H1 (cell line): ENCODE data around the gene RGS13. TPM values are rescaled to one million over a fixed set of nuclear protein-coding genes. Genes with fewer than 3 reads are reported as not detected.

Experiments
- CTCF ChIA-PET: fragments of 300-600 bp; sonication (Branson Sonifier 250); formaldehyde crosslinking; loops from one replicate; lab custom pipeline; 2021; ENCODE audit not compliant: partially characterized antibody; lab: Charles Lee
- POLR2A ChIA-PET: fragments of 300-600 bp; sonication (Branson Sonifier 250); formaldehyde crosslinking; loops from one replicate; lab custom pipeline; 2021; ENCODE audit warnings: inconsistent platforms; ENCODE audit not compliant: partially characterized antibody; lab: Charles Lee
- DNase-seq, 2 experiments: peaks; one replicate each; pipeline versions ENCODE4 v3.0.0 to v3.0.0-alpha.2; 2010 to 2022; ENCODE audit warnings: low spot score in 2 of 2, low read depth in 1 of 2, mixed read lengths in 1 of 2
- FAIRE-seq: peaks from 2 replicates; lab custom pipeline; 2011; peaks lifted over from hg19 to GRCh38; lab: Jason Lieb, UNC
- H2AFZ ChIP-seq: 2 replicates; pipeline ENCODE4 v1.8.1; 2012; ENCODE audit warnings: low read length, inconsistent platforms
- H2AK5ac ChIP-seq: 2 replicates; pipeline ENCODE4 v1.6.1; 2013; ENCODE audit warnings: low read depth, low read length
- H2BK120ac ChIP-seq: replicated peaks from 2 replicates; pipeline ENCODE3; 2013; ENCODE audit warnings: low read depth, low read length, inconsistent platforms
- H2BK12ac ChIP-seq: 2 replicates; pipeline ENCODE4 v1.6.1; 2013; ENCODE audit warnings: low read depth, low read length
- H2BK15ac ChIP-seq: 2 replicates; pipeline ENCODE4 v1.6.1; 2013; ENCODE audit warnings: low read length
- H2BK20ac ChIP-seq: 2 replicates; pipeline ENCODE4 v1.6.1; 2013; ENCODE audit warnings: low read length
- H2BK5ac ChIP-seq: 2 replicates; pipeline ENCODE4 v1.6.1; 2013; ENCODE audit warnings: low read depth, low read length
- H3K14ac ChIP-seq: 2 replicates; pipeline ENCODE4 v1.6.1; 2013; ENCODE audit warnings: inconsistent platforms; ENCODE audit not compliant: insufficient read length
- H3K18ac ChIP-seq: 2 replicates; pipeline ENCODE4 v1.6.1; 2013; ENCODE audit warnings: low read length; ENCODE audit errors: extremely low read depth
- H3K23ac ChIP-seq: 2 replicates; pipeline ENCODE4 v1.6.1; 2013; ENCODE audit warnings: inconsistent platforms; ENCODE audit not compliant: insufficient read length
- H3K23me2 ChIP-seq: 2 replicates; pipeline ENCODE4 v1.6.1; 2013; ENCODE audit warnings: low read depth, low read length
- H3K27ac ChIP-seq: 2 replicates; pipeline ENCODE4 v1.6.1; 2011; ENCODE audit warnings: low read depth, low read length, inconsistent platforms
- H3K27me3 ChIP-seq, 4 experiments: replicated peaks in 1 of 4; 1 replicate in 1 of 4; 2 replicates in 3 of 4; pipeline versions ENCODE4 v1.6.1 to v1.8.1; 2011 to 2013; ENCODE audit warnings: low read length in 3 of 4, mild to moderate bottlenecking in 3 of 4, inconsistent platforms in 2 of 4, mixed read lengths in 2 of 4, moderate library complexity in 1 of 4; ENCODE audit not compliant: control insufficient read depth in 3 of 4, insufficient read depth in 3 of 4; ENCODE audit errors: extremely low read depth in 1 of 4
- H3K36me3 ChIP-seq, 4 experiments: 2 replicates each; pipeline versions ENCODE4 v1.6.1 to v1.8.1; 2011 to 2013; ENCODE audit warnings: mild to moderate bottlenecking in 4 of 4, low read length in 3 of 4, moderate library complexity in 2 of 4, control low read depth in 1 of 4, inconsistent platforms in 1 of 4; ENCODE audit not compliant: insufficient read depth in 4 of 4, control insufficient read depth in 2 of 4
- H3K4ac ChIP-seq: replicated peaks from 2 replicates; pipeline ENCODE3; 2013; ENCODE audit warnings: low read length, low read depth, mixed read lengths, inconsistent platforms; ENCODE audit not compliant: insufficient read length
- H3K4me1 ChIP-seq, 4 experiments: replicated peaks in 1 of 4; 1 replicate in 1 of 4; 2 replicates in 3 of 4; pipeline versions ENCODE4 v1.6.1 to v1.8.1; 2011 to 2013; ENCODE audit warnings: low read length in 3 of 4, inconsistent platforms in 2 of 4, mixed read lengths in 1 of 4; ENCODE audit not compliant: insufficient read depth in 4 of 4, control insufficient read depth in 3 of 4
- H3K4me2 ChIP-seq, 2 experiments: 2 replicates each; pipeline versions ENCODE4 v1.6.1 to v1.8.1; 2011 to 2013; ENCODE audit warnings: low read depth in 2 of 2, low read length in 2 of 2, control low read depth in 1 of 2, inconsistent platforms in 1 of 2, mild to moderate bottlenecking in 1 of 2; ENCODE audit not compliant: insufficient read depth in 1 of 2
- H3K4me3 ChIP-seq, 4 experiments: fragments of 200-600, 300-600 bp in 1 of 4; sonication (generic), shearing (Covaris generic), sonication (Bioruptor Twin) in 1 of 4; 2 replicates each; pipeline versions ENCODE4 v1.5.1 to v1.8.1; 2011 to 2016; ENCODE audit warnings: low read length in 4 of 4, low read depth in 3 of 4, control low read depth in 2 of 4, inconsistent platforms in 2 of 4, mild to moderate bottlenecking in 2 of 4, mixed read lengths in 1 of 4, moderate library complexity in 1 of 4; ENCODE audit not compliant: insufficient read depth in 2 of 4; ENCODE audit errors: extremely low read depth in 1 of 4
- H3K56ac ChIP-seq: replicated peaks from 2 replicates; pipeline ENCODE3; 2013; ENCODE audit warnings: low read depth, mild to moderate bottlenecking, mixed read lengths, low read length, inconsistent platforms; ENCODE audit not compliant: insufficient read length
- H3K79me1 ChIP-seq: 2 replicates; pipeline ENCODE4 v1.6.1; 2013; ENCODE audit warnings: low read depth, low read length, control low read depth
- H3K79me2 ChIP-seq, 2 experiments: 2 replicates each; pipeline versions ENCODE4 v1.6.1 to v1.8.1; 2012 to 2013; ENCODE audit warnings: low read length in 2 of 2, mild to moderate bottlenecking in 2 of 2, inconsistent platforms in 1 of 2; ENCODE audit not compliant: insufficient read depth in 2 of 2, control insufficient read depth in 1 of 2
- H3K9ac ChIP-seq, 4 experiments: replicated peaks in 1 of 4; 1 replicate in 1 of 4; 2 replicates in 3 of 4; pipeline versions ENCODE4 v1.6.1 to v1.8.1; 2011 to 2013; ENCODE audit warnings: low read depth in 3 of 4, low read length in 3 of 4, control low read depth in 2 of 4, mild to moderate bottlenecking in 2 of 4, moderate library complexity in 2 of 4, inconsistent platforms in 1 of 4; ENCODE audit errors: extremely low read depth in 1 of 4
- H3K9me3 ChIP-seq, 2 experiments: 2 replicates each; pipeline versions ENCODE4 v1.6.1 to v1.8.1; 2012 to 2013; ENCODE audit warnings: mild to moderate bottlenecking in 2 of 2, moderate library complexity in 2 of 2, control low read depth in 1 of 2, inconsistent platforms in 1 of 2, low read depth in 1 of 2, low read length in 1 of 2, mixed read lengths in 1 of 2; ENCODE audit not compliant: insufficient read depth in 2 of 2
- H4K20me1 ChIP-seq, 2 experiments: replicated peaks in 1 of 2; 2 replicates each; pipeline versions ENCODE3 to v1.8.1; 2011 to 2013; ENCODE audit warnings: inconsistent platforms in 2 of 2, low read length in 2 of 2, mild to moderate bottlenecking in 1 of 2; ENCODE audit not compliant: insufficient read depth in 2 of 2, control insufficient read depth in 1 of 2
- H4K5ac ChIP-seq: 2 replicates; pipeline ENCODE4 v1.6.1; 2013; ENCODE audit warnings: low read length, low read depth, mixed read lengths, inconsistent platforms; ENCODE audit not compliant: insufficient read length
- H4K8ac ChIP-seq: 2 replicates; pipeline ENCODE4 v1.8.0; 2013; ENCODE audit warnings: mild to moderate bottlenecking, moderate library complexity, low read length, inconsistent platforms; ENCODE audit not compliant: insufficient read depth; ENCODE audit errors: extremely low read depth
- H4K91ac ChIP-seq: replicated peaks from 2 replicates; pipeline ENCODE3; 2013; ENCODE audit warnings: low read length, mixed read lengths, inconsistent platforms; ENCODE audit not compliant: insufficient read length
- KDM1A ChIP-seq: fragments of 200-600, 300-600 bp; sonication (generic); IDR thresholded peaks from 2 replicates; pipeline ENCODE4 v1.7.1; 2016; ENCODE audit warnings: mild to moderate bottlenecking, low read length, borderline replicate concordance
- RXRA ChIP-seq: IDR thresholded peaks from 2 replicates; pipeline ENCODE4 v1.6.1; 2011; ENCODE audit warnings: low read depth, mild to moderate bottlenecking, low read length, moderate library complexity; ENCODE audit not compliant: insufficient read depth
- WGBS, 2 experiments: shearing (Covaris generic) in 1 of 2; methylation state at CpG; one replicate each; pipeline versions ENCODE4 v1.1.6 to v1.1.7; 2013 to 2015; ENCODE audit warnings: low lambda C conversion rate in 2 of 2, mixed read lengths in 2 of 2, inconsistent platforms in 1 of 2, low coverage in 1 of 2, missing lambda C conversion rate in 1 of 2; ENCODE audit not compliant: insufficient replicate concordance in 2 of 2, insufficient coverage in 1 of 2, insufficient read length in 1 of 2; ENCODE audit errors: extremely low coverage in 1 of 2, missing lambda C conversion rate in 1 of 2; 5-methylcytosine and 5-hydroxymethylcytosine counted together
- polyA plus RNA-seq, 7 experiments: library from polyadenylated mRNA; depleted of rRNA in 3 of 7; stranded (reverse) in 5 of 7; unstranded in 2 of 7; fragments of >200 nt in 5 of 7; fragments of 200-250 nt in 2 of 7; gene quantifications; 1 replicate in 5 of 7; 2 replicates in 1 of 7; 4 replicates in 1 of 7; pipeline versions ENCODE4 v1.2.1 to v1.2.3, GENCODE V29; 2011 to 2013; ENCODE audit warnings: missing spikeins in 2 of 7, mixed read lengths in 2 of 7
- total RNA-seq: library from RNA; stranded (reverse); fragmentation: NEBNext Ultra II Directional; extraction: Animal tissue kit (Norgen Biotek cat#: 25700); gene quantifications from 2 replicates; pipeline ENCODE4 v1.2.1, GENCODE V29; 2021

Gene RGS13
- total and polyA plus RNA-seq, 2 of the 8 experiments (the other 6 are each of a cell fraction or from before 2014, with no cell fraction given) = not detected

GRCh38 chr1:192589813-192590212, 46.1 kb upstream of the RGS13 start:
- ChIA-PET CTCF (interaction anchor here (1.4 kb wide), 1 partner anchor 11 kb away, joined by 4 read pairs; no protein-coding TSS in a partner anchor), POLR2A (no interaction called here)
- H2AFZ ChIP-seq = no peak overlapping the region
- 81% methylated on average over 3 of the region's 3 CpGs; no CpG with 5 or more reads in 1 of the 2 experiments for WGBS, 2 experiments
- no peak overlapping the region for H3K23ac ChIP-seq
- TF ChIP-seq RXRA (no peak), KDM1A (no peak)
- no peaks in the 10 kb centered on the region for H3K23me2 ChIP-seq
- DNase-seq (no peak), FAIRE-seq (no peak)
- no peak overlapping the region for H4K91ac ChIP-seq
- H3K27ac ChIP-seq = no peak overlapping the region
- H3K4me3 ChIP-seq = no peak overlapping the region
- no peak overlapping the region for H3K56ac ChIP-seq
- no peak overlapping the region for H2BK15ac ChIP-seq
- no peak overlapping the region for H2BK5ac ChIP-seq
- no peak overlapping the region for H4K8ac ChIP-seq
- H2AK5ac ChIP-seq = no peak overlapping the region
- H3K18ac ChIP-seq = no peak overlapping the region
- H3K4ac ChIP-seq = no peak overlapping the region
- H3K4me2 ChIP-seq = no peak overlapping the region
- H4K5ac ChIP-seq = no peak overlapping the region
- no peaks in the 10 kb centered on the region for H3K9me3 ChIP-seq
- H3K27me3 ChIP-seq = no peaks in the 10 kb centered on the region
- H2BK120ac ChIP-seq = no peak overlapping the region
- no peak overlapping the region for H2BK12ac ChIP-seq
- no peak overlapping the region for H3K9ac ChIP-seq
- H4K20me1 ChIP-seq = no peaks in the 10 kb centered on the region
- no peaks in the 10 kb centered on the region for H3K36me3 ChIP-seq
- no peaks in the 10 kb centered on the region for H3K79me2 ChIP-seq
- H3K14ac ChIP-seq = no peak overlapping the region
- H3K79me1 ChIP-seq = no peaks in the 10 kb centered on the region
- H3K4me1 ChIP-seq = no peaks in the 10 kb centered on the region
- H2BK20ac ChIP-seq = no peak overlapping the region
